Activated CD8-positive, alpha-beta memory T cell treated with anti-CD3 and anti-CD28 coated beads for 4 hours (primary cell): ENCODE measurements around the gene CASZ1.

Source experiments
- DNase-seq, 2 donors: peaks; one replicate each; pipeline ENCODE4 v3.0.0-alpha.2; 2020; ENCODE audit warnings: low read depth in 2 of 2

The CASZ1 gene

GRCh38 chr1:10624256-10625050 lies 172.0 kb downstream of the CASZ1 start:
- DNase-seq, result no peak

GRCh38 chr1:10623686-10624145 lies 172.7 kb downstream of the CASZ1 start:
- no peak for DNase-seq

- no peak for DNase-seq
Observed at GRCh38 chr1:10622910-10623685, 173.3 kb downstream of the CASZ1 start.

DNA sequence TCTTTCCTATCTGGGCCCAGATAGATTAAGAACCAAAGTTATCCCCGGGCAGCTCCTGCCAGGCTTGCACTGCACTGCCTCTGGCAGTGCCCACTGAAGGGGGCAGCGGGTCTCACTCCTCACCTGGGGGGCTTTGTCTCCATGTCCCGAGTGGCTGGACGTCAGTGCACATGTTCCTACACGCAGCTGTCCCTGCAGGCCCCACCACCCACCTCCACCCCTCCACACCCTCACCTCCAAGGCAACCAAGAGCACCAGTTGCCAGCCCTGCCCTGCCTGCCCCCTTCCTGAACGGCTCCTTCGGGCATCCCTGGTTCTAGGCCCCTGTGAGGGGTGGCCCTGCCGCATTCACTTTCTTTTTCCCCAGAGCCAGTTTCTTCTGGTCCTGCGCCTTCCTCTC lies 174.5 kb downstream of the CASZ1 start:
- no peak for DNase-seq

- DNase-seq, result no peak
Observed at GRCh38 chr1:10620776-10621175, 175.7 kb downstream of the CASZ1 start.

- no peak for DNase-seq
Observed at GRCh38 chr1:10617931-10618885, 178.2 kb downstream of the CASZ1 start.

GRCh38 chr1:10617318-10617717 lies 179.1 kb downstream of the CASZ1 start:
- no peak for DNase-seq

DNA sequence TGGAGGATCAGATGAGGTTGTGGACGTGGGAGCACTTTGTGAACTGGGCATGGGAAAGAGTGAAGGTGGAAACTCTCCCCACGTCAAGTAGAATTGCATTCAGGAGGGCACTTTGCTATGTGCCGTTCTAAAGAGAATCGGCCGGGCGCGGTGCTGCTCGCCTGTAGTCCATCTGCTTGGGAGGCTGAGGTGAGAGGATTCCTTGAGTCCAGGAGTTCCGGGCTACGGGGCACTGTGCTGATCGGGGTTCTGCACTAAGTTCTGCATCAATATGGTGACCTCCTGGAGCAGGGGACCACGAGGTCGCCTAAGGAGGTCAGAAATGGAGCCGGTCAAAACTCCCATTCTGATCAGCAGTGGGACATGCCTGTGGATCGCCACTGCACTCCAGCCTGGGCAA lies 179.8 kb downstream of the CASZ1 start:
- DNase-seq, result no peak

DNA sequence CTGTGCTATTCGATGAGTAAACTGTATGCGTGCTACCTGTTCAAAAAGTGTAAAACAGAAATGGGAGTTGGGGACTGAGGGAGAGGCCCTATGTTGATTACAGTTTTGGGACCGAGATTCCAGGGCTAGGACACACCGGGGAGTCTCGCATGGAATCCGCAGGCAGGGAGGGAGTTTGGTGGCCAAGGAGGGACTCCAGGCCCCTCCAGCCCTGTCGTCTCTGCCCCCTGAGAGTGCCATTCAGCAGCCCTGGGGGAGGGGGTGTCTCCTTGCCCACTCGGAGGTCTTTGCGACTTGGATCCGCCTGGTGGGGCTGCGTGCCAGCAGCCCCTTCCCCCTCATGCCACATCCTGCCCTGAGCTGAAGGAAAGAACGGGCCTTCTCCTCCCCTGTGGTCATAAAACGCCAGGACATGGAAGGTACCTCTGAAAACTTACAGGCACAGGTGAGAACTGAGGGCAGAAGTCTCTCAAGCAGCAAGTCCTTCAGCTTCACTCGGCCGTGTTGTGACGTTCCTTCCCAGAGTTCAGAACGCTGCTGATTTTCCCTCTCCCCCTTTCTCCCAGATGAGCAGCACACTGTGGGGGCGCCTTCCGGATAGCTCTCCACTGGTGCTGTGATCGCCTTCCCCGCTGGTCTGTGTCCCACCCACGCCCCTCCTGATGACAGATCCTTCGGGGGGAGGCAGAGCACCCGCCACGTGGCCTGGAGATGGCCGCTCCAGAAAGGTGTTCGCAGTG lies 180.3 kb downstream of the CASZ1 start:
- no peak for DNase-seq

- DNase-seq, result no peak
Observed at GRCh38 chr1:10615332-10615731, 181.1 kb downstream of the CASZ1 start.

GRCh38 chr1:10614377-10615225 lies 181.8 kb downstream of the CASZ1 start:
- DNase-seq, result no peak

GRCh38 chr1:10613861-10614260 lies 182.6 kb downstream of the CASZ1 start:
- no peak for DNase-seq

- no peak for DNase-seq
Observed at GRCh38 chr1:10613340-10613739, 183.1 kb downstream of the CASZ1 start.

GRCh38 chr1:10612436-10613160 lies 183.8 kb downstream of the CASZ1 start:
- DNase-seq, result no peak

DNA sequence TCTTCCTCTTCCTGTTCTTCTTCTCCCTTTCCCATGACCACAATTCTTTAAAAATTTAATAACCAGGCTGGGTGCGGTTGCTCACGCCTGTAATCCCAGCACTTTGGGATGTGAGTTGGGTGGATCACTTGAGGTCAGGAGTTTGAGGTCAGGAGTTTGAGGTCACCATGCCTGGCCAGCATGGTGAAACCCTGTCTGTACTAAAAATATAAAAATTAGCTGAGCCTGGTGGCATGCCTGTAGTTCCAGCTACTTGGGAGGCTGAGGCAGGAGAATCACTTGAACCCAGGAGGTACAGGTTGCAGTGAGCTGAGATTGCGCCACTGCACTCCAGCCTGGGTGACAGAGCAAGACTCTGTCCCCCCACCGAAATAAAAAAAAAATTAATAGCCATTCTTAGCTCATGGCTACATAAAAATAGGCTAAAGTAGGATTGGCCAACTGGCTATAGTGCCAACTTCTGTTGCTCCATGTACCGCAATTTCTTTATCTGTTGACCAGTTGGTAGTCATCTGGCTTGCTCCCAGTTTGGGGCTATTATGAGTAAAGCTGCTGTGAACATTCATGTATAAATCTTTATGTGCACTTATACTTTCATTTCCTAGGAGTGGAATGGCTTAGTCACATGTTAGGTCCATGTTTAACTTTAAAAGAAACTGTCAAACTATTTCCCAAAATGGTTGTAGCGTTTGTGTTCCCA lies 185.4 kb downstream of the CASZ1 start:
- DNase-seq, result no peak

DNA sequence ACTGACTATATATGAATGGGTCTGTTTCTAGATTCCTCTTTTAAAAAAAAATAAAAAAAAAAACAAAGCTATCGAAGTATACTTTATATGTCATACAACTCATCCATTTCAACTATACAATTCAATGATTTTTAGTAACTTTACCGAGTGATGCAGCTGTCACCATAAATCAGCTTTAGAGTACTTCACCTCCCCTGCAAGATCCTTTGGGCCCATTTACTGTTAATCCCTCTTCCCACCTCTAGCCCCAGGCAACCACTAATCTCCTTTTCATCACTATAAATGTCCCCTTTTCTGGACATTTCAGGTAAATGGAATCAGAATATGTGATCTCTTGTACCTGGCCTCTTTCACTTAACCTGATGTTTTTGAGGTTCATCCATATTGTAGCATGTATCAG lies 187.8 kb downstream of the CASZ1 start:
- DNase-seq, result no peak

DNA sequence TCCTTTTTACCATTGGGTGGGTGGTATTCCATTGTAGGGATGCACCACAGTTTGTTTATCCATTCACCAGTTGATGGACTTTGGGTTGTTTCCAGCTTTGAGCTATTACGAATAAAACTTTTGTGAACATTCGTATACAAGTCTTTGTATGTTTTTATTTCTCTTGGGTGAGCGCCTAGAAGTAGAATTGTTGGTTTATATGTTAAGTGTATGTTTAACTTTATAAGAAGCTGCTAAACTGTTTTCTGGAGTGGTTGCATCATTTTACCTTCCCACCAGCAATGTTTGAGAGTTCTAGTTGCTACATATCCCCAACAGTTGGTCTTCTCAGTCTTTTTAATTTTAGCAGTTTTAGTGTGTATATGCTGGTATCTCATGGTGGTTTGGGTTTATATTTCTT lies 189.2 kb downstream of the CASZ1 start:
- no peak for DNase-seq

GRCh38 chr1:10606064-10606463 lies 190.4 kb downstream of the CASZ1 start:
- DNase-seq, result no peak

GRCh38 chr1:10604966-10605365 lies 191.5 kb downstream of the CASZ1 start:
- DNase-seq, result no peak
